ENCODE data around the gene DAP. TPM values are rescaled to one million over a fixed set of nuclear protein-coding genes. Genes with fewer than 3 reads are reported as not detected.
"Not testable (repeated sequence)": the region's sequence is repeated elsewhere in the genome, so short reads cannot be mapped to it uniquely, and the experiment has no call there.

The DAP gene
- total and polyA plus RNA-seq, 4 donors = 36.6 to 122 (median 101) TPM

DNA sequence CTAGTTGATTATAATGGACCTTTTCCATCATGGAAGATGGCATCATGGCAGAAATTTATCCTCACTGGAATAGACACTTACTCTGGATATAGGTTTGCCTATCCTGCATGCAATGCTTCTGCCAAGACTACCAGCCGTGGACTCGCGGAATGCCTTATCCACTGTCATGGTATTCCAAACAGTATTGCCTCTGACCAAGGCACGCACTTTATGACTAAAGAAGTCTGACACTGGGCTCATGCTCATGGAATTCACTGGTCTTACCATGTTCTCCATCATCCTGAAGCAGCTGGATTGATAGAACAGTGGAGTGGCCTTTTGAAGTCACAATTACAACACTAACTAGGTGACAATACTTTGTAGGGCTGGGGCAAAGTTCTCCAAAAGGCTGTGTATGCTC, 40.3 kb downstream of the DAP start:
- not testable (repeated sequence) for DNase-seq (ENCODE audit: low spot score); H3K27me3 ChIP-seq (ENCODE audit: control insufficient read depth in 4 of 4, insufficient read depth in 4 of 4, low read length in 3 of 4); H3K27ac ChIP-seq (ENCODE audit: low read depth in 1 of 2, low read length in 2 of 2); H3K9me3 ChIP-seq (ENCODE audit: control insufficient read depth in 4 of 4, low read length in 3 of 4); H3K4me1 ChIP-seq (ENCODE audit: control insufficient read depth in 4 of 4, insufficient read depth in 4 of 4, low read length in 3 of 4); H3K4me3 ChIP-seq (ENCODE audit: low read depth in 1 of 3, low read length in 3 of 3); H3K9ac ChIP-seq (ENCODE audit: low read depth in 1 of 2, low read length in 2 of 2)
- over 99% methylated on average over 4 of the region's 4 CpGs for WGBS
- peaks cover 2 to 13% (median 3%) of the 10 kb centered on the region in 4 donors for H3K36me3 ChIP-seq (ENCODE audit: control insufficient read depth in 4 of 4, insufficient read depth in 3 of 4, low read depth in 1 of 4, low read length in 3 of 4)

DNA sequence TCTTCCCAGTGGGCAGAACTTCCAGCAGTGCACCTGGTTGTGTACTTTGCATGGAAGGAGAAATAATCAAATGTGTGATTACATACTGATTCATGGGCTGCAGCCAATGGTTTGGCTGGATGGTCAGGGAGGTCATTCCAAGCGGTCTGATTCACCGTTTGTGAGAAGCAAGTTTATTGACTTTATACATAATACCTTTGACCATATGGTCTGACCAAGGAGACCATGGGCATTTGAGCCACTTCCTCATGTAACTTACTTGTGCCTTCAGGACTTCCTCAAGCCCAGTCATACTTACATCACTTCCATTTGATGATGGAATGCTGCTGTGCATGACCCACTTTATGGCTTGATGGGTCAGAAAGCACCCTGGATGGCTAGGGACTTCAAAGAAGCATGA, 41.1 kb downstream of the DAP start:
- TF ChIP-seq YY1 (IDR thresholded peaks at IDR 0.05) = no peak
- TF ChIP-seq, protein P1, sequence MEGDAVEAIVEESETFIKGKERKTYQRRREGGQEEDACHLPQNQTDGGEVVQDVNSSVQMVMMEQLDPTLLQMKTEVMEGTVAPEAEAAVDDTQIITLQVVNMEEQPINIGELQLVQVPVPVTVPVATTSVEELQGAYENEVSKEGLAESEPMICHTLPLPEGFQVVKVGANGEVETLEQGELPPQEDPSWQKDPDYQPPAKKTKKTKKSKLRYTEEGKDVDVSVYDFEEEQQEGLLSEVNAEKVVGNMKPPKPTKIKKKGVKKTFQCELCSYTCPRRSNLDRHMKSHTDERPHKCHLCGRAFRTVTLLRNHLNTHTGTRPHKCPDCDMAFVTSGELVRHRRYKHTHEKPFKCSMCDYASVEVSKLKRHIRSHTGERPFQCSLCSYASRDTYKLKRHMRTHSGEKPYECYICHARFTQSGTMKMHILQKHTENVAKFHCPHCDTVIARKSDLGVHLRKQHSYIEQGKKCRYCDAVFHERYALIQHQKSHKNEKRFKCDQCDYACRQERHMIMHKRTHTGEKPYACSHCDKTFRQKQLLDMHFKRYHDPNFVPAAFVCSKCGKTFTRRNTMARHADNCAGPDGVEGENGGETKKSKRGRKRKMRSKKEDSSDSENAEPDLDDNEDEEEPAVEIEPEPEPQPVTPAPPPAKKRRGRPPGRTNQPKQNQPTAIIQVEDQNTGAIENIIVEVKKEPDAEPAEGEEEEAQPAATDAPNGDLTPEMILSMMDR (IDR thresholded peaks at IDR 0.05; ENCODE audit: low read depth, low read length, missing input control) = no peak
- TF ChIP-seq, protein P2, sequence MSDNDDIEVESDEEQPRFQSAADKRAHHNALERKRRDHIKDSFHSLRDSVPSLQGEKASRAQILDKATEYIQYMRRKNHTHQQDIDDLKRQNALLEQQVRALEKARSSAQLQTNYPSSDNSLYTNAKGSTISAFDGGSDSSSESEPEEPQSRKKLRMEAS (IDR thresholded peaks at IDR 0.05) = no peak
- TF ChIP-seq GABPA (IDR thresholded peaks at IDR 0.05 in 1 of 2, conservative IDR thresholded peaks at IDR 0.05 in 1 of 2) = no peak
- no peak for TF ChIP-seq FOXA2 (IDR thresholded peaks at IDR 0.05)
- no peak for TF ChIP-seq EGR1 (IDR thresholded peaks at IDR 0.05; ENCODE audit: low read depth in 2 of 2)
- TF ChIP-seq RAD21 (IDR thresholded peaks at IDR 0.05) = no peak
- TF ChIP-seq NR2F2 (IDR thresholded peaks at IDR 0.05) = no peak
- TF ChIP-seq HNF4A (conservative IDR thresholded peaks at IDR 0.05) = no peak
- TF ChIP-seq, protein P3, sequence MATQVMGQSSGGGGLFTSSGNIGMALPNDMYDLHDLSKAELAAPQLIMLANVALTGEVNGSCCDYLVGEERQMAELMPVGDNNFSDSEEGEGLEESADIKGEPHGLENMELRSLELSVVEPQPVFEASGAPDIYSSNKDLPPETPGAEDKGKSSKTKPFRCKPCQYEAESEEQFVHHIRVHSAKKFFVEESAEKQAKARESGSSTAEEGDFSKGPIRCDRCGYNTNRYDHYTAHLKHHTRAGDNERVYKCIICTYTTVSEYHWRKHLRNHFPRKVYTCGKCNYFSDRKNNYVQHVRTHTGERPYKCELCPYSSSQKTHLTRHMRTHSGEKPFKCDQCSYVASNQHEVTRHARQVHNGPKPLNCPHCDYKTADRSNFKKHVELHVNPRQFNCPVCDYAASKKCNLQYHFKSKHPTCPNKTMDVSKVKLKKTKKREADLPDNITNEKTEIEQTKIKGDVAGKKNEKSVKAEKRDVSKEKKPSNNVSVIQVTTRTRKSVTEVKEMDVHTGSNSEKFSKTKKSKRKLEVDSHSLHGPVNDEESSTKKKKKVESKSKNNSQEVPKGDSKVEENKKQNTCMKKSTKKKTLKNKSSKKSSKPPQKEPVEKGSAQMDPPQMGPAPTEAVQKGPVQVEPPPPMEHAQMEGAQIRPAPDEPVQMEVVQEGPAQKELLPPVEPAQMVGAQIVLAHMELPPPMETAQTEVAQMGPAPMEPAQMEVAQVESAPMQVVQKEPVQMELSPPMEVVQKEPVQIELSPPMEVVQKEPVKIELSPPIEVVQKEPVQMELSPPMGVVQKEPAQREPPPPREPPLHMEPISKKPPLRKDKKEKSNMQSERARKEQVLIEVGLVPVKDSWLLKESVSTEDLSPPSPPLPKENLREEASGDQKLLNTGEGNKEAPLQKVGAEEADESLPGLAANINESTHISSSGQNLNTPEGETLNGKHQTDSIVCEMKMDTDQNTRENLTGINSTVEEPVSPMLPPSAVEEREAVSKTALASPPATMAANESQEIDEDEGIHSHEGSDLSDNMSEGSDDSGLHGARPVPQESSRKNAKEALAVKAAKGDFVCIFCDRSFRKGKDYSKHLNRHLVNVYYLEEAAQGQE (IDR thresholded peaks at IDR 0.05) = no peak
- TF ChIP-seq RXRA (IDR thresholded peaks at IDR 0.05) = no peak
- no peak for TF ChIP-seq HNF4G (IDR thresholded peaks at IDR 0.05)
- no peak for TF ChIP-seq SP1 (IDR thresholded peaks at IDR 0.05)
- TF ChIP-seq JUND (IDR thresholded peaks at IDR 0.05) = no peak
- no peak for TF ChIP-seq FOXA1 (IDR thresholded peaks at IDR 0.05)
- no peak for TF ChIP-seq TAF1 (conservative IDR thresholded peaks at IDR 0.05)
- TF ChIP-seq, protein P4, sequence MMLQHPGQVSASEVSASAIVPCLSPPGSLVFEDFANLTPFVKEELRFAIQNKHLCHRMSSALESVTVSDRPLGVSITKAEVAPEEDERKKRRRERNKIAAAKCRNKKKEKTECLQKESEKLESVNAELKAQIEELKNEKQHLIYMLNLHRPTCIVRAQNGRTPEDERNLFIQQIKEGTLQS (IDR thresholded peaks at IDR 0.05) = no peak
- TF ChIP-seq, protein P5, sequence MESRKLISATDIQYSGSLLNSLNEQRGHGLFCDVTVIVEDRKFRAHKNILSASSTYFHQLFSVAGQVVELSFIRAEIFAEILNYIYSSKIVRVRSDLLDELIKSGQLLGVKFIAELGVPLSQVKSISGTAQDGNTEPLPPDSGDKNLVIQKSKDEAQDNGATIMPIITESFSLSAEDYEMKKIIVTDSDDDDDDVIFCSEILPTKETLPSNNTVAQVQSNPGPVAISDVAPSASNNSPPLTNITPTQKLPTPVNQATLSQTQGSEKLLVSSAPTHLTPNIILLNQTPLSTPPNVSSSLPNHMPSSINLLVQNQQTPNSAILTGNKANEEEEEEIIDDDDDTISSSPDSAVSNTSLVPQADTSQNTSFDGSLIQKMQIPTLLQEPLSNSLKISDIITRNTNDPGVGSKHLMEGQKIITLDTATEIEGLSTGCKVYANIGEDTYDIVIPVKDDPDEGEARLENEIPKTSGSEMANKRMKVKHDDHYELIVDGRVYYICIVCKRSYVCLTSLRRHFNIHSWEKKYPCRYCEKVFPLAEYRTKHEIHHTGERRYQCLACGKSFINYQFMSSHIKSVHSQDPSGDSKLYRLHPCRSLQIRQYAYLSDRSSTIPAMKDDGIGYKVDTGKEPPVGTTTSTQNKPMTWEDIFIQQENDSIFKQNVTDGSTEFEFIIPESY (IDR thresholded peaks at IDR 0.05) = no peak
- Histone ChIP-seq H3K4me3 (ENCODE audit: low read depth in 1 of 3, low read length in 3 of 3) (no peak overlapping the region), H3K9me3 (ENCODE audit: control insufficient read depth in 4 of 4, low read length in 3 of 4) (no peaks in the 10 kb centered on the region), H3K4me1 (ENCODE audit: control insufficient read depth in 4 of 4, insufficient read depth in 4 of 4, low read length in 3 of 4) (peaks cover 0 to 4% (median 0%) of the 10 kb centered on the region in 4 donors), H3K36me3 (ENCODE audit: control insufficient read depth in 4 of 4, insufficient read depth in 3 of 4, low read depth in 1 of 4, low read length in 3 of 4) (peaks cover 2 to 13% (median 3%) of the 10 kb centered on the region in 4 donors), H3K27ac (ENCODE audit: low read depth in 1 of 2, low read length in 2 of 2) (no peak overlapping the region), H3K9ac (ENCODE audit: low read depth in 1 of 2, low read length in 2 of 2) (no peak overlapping the region), H3K27me3 (ENCODE audit: control insufficient read depth in 4 of 4, insufficient read depth in 4 of 4, low read length in 3 of 4) (no peaks in the 10 kb centered on the region)
- DNase-seq (ENCODE audit: low spot score) = no peak
- 51% methylated on average over 2 of the region's 2 CpGs for WGBS

DNA sequence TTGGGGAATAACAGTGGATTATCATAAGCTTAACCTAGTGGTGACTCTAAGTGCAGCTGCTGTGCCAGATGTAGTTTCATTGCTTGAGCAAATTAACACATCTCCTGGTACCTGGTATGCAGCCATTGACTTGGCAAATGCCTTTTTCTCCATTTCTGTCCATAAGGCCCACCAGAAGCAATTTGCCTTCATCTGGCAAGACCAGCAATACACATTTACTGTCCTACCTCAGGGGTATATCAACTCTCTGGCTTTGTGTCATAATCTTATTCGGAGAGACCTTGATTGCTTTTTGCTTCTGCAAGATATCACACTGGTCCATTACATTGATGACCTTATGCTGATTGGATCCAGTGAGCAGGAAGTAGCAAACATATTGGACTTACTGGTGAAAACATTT, 42.4 kb downstream of the DAP start:
- not testable (repeated sequence) for DNase-seq (ENCODE audit: low spot score)
- WGBS = 98% methylated on average over 1 of the region's 1 CpG

DNA sequence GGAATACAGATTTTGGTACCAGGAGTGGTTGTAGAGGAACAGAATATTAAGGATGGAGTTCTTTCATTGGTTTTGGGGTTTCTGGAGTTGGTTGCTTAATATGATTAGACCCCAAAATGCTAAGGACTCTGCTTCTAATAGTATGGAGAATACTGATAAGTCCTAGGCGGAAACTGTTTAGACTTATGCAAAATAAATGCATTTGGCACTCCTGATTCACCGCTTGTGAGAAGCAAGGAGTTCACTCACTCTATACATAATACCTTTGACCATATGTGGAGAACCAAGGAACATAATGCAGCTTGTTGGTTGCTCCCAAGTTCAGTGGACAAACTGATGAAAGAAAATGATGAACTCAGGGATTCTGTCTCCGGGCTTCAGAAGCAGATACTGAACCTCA, 44.2 kb downstream of the DAP start:
- H3K9ac ChIP-seq (ENCODE audit: low read depth in 1 of 2, low read length in 2 of 2); H3K9me3 ChIP-seq (ENCODE audit: control insufficient read depth in 4 of 4, low read length in 3 of 4); DNase-seq (ENCODE audit: low spot score); H3K27ac ChIP-seq (ENCODE audit: low read depth in 1 of 2, low read length in 2 of 2); H3K27me3 ChIP-seq (ENCODE audit: control insufficient read depth in 4 of 4, insufficient read depth in 4 of 4, low read length in 3 of 4); H3K36me3 ChIP-seq (ENCODE audit: control insufficient read depth in 4 of 4, insufficient read depth in 3 of 4, low read depth in 1 of 4, low read length in 3 of 4); H3K4me3 ChIP-seq (ENCODE audit: low read depth in 1 of 3, low read length in 3 of 3): not testable (repeated sequence)
- peaks cover 3 to 17% (median 11%) of the 10 kb centered on the region in 4 donors for H3K4me1 ChIP-seq (ENCODE audit: control insufficient read depth in 4 of 4, insufficient read depth in 4 of 4, low read length in 3 of 4)
- 98% methylated on average over 3 of the region's 3 CpGs for WGBS

More for the DNA sequence above, 42.4 kb downstream of the DAP start:
- not testable (repeated sequence) for H3K36me3 ChIP-seq (ENCODE audit: control insufficient read depth in 4 of 4, insufficient read depth in 3 of 4, low read depth in 1 of 4, low read length in 3 of 4); H3K9me3 ChIP-seq (ENCODE audit: control insufficient read depth in 4 of 4, low read length in 3 of 4); H3K27me3 ChIP-seq (ENCODE audit: control insufficient read depth in 4 of 4, insufficient read depth in 4 of 4, low read length in 3 of 4); H3K27ac ChIP-seq (ENCODE audit: low read depth in 1 of 2, low read length in 2 of 2); H3K9ac ChIP-seq (ENCODE audit: low read depth in 1 of 2, low read length in 2 of 2); H3K4me3 ChIP-seq (ENCODE audit: low read depth in 1 of 3, low read length in 3 of 3); H3K4me1 ChIP-seq (ENCODE audit: control insufficient read depth in 4 of 4, insufficient read depth in 4 of 4, low read length in 3 of 4)
